Urinary bladder (tissue), 4 donors: ENCODE data around the gene ERP27. TPM values are rescaled to one million over a fixed set of nuclear protein-coding genes. Genes with fewer than 3 reads are reported as not detected.

ENCODE experiments used
- DNase-seq: peaks from one replicate; pipeline ENCODE4 v3.0.0-alpha.2; 2015; ENCODE audit errors: extremely low spot score
- H3K27ac ChIP-seq: one replicate; pipeline ENCODE4 v1.5.1; 2013; ENCODE audit warnings: low read depth, mild to moderate bottlenecking, moderate library complexity
- H3K36me3 ChIP-seq: one replicate; pipeline ENCODE4 v1.6.1; 2013; ENCODE audit warnings: mild to moderate bottlenecking, moderate library complexity; ENCODE audit not compliant: insufficient read depth
- H3K4me1 ChIP-seq: one replicate; pipeline ENCODE4 v1.6.1; 2013; ENCODE audit warnings: mild to moderate bottlenecking, moderate library complexity; ENCODE audit not compliant: insufficient read depth
- H3K4me3 ChIP-seq: one replicate; pipeline ENCODE4 v1.5.1; 2013; ENCODE audit warnings: low read depth, low read length
- WGBS: extraction: QIAGEN DNeasy Blood & Tissue Kit; methylation state at CpG from one replicate; pipeline ENCODE4 v1.1.7; 2013; 5-methylcytosine and 5-hydroxymethylcytosine counted together
- polyA plus RNA-seq: library from polyadenylated mRNA; stranded (reverse); fragments of 200-250 nt; gene quantifications from one replicate; pipeline ENCODE4 v1.2.3, GENCODE V29; 2013
- total RNA-seq: library from RNA; depleted of rRNA; stranded (reverse); fragments of >200 nt; gene quantifications from one replicate; pipeline ENCODE4 v1.2.3, GENCODE V29; 2014
- donor health status: healthy with polysubstance abuse.
- donor health status: healthy.

Gene ERP27
- total and polyA plus RNA-seq, 2 donors: 1.8 to 27.3 TPM

DNA sequence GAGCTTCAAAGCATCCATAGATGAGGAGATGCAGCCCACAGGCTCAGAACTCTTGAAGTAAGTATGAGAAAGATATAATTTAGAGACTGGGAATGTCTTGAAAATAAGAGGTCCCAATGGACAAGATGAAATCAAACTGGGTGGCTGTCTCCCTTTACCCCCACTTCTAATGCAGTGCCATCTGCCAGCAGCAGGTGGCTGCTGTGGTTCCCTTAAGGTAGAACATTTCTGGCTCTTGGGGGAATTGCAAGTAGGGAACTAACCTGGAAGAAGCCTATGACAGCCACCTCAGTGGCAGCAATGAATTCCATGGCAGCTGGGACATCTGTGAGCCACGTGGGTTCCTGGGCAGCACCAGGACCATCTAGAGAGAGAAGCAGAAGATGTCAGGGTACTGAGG lies 648 bp downstream of the ERP27 start:
- Histone ChIP-seq H3K36me3 (peaks cover 4% of the 10 kb centered on the region), H3K27ac (no peak overlapping the region), H3K4me1 (peaks cover 2% of the 10 kb centered on the region), H3K4me3 (no peak overlapping the region)
- WGBS: 85% methylated on average over 1 of the region's 1 CpG
- DNase-seq: no peak

DNA sequence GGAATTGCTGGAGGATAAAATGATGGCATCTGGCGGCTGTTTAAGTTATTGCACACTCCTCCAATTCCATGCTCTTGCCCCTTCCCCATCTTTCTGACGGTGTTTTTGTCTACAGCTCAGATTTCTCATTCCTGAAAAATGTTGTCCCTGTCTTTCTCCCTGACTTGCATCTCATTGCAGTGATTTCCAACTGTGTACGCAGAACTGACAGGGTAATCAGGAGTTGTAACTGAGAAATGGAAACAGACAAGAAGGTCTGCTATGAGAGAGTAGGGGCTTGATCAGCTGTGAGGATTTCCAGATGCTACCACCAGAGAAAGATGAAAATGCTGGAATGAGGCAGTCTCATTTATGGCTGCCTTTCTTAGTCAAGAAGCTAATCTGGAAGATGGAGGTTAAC lies 1.3 kb downstream of the ERP27 start:
- no peak overlapping the region for H3K27ac ChIP-seq
- DNase-seq: no peak
- peaks cover 4% of the 10 kb centered on the region for H3K36me3 ChIP-seq
- H3K4me1 ChIP-seq: peaks cover 2% of the 10 kb centered on the region
- WGBS: 87% methylated on average over 3 of the region's 3 CpGs
- H3K4me3 ChIP-seq: no peak overlapping the region

DNA sequence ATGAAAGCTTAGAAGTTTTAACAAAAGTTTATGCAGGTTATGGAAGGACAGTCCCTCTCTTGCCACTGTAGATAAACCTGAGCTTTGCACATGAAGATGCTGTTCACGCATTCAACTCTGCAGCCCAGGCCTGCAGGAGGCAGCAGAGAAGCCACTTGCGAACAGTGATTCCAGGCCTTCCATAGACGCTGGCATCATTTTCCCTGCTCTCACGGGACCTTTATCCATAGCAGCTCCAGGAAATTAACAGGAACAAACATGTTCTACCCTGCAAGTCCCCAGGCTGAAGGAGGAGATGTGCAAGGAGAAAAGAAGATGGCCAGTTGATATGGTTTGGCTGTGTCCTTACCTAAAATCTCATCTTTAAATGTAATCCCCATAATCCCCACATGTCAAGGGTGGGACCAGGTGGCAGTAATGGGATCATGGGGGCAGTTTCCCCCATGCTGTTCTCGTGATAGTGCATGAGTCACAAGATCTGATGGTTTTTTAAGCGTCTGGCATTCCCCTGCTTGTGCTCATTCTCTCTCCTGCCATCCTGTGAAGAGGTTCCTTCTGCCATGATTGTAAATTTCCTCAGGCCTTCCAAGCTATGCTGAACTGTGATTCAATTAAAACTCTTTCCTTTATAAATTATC lies 2.0 kb downstream of the ERP27 start:
- no peaks in the 10 kb centered on the region for H3K36me3 ChIP-seq
- 88% methylated on average over 6 of the region's 6 CpGs for WGBS
- no peak overlapping the region for H3K4me3 ChIP-seq
- no peak for DNase-seq
- no peak overlapping the region for H3K27ac ChIP-seq
- peaks cover 2% of the 10 kb centered on the region for H3K4me1 ChIP-seq

DNA sequence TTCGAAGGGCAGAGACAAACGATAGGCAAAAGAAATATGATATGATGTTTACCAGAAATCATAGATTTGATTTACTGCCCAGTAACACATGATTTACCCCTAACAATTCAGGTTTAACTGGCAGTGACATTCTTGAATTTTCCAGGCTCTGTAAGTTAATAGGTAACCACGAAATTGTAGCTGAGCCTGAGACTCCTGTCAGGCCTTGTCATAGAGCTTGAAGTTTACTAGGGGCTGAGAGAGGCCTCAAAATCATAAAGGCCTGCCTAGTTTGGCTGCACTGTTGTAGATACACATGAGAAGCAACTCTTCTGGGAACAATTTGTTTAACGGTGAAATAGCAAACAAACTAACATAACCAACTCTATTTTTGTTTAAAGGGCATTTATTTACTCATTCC lies 3.3 kb downstream of the ERP27 start:
- no peak for DNase-seq
- peak overlapping the region; percentile 29 for H3K27ac ChIP-seq
- WGBS: 52% methylated on average over 4 of the region's 4 CpGs
- peaks cover 2% of the 10 kb centered on the region for H3K4me1 ChIP-seq
- no peaks in the 10 kb centered on the region for H3K36me3 ChIP-seq
- no peak overlapping the region for H3K4me3 ChIP-seq

DNA sequence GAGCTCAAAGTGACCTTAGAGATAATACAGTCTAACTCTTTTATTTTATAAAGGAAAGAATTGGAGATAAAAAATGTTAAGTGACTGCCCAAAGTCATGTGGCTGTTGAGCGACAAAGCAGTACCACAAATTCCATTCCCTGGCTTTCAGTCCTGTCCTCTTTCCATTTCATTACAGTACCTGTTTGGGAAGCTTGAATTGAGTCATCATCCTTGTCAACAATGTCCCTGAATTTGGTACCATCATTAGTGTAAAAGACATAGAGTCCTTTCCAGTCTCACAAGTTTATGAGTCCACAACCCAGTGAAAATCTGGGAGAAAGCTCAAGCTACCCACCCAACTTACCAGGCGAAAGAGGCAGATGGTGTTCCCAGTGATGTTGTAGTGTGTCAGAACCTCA lies 3.8 kb downstream of the ERP27 start:
- 96% methylated on average over 2 of the region's 2 CpGs for WGBS

DNA sequence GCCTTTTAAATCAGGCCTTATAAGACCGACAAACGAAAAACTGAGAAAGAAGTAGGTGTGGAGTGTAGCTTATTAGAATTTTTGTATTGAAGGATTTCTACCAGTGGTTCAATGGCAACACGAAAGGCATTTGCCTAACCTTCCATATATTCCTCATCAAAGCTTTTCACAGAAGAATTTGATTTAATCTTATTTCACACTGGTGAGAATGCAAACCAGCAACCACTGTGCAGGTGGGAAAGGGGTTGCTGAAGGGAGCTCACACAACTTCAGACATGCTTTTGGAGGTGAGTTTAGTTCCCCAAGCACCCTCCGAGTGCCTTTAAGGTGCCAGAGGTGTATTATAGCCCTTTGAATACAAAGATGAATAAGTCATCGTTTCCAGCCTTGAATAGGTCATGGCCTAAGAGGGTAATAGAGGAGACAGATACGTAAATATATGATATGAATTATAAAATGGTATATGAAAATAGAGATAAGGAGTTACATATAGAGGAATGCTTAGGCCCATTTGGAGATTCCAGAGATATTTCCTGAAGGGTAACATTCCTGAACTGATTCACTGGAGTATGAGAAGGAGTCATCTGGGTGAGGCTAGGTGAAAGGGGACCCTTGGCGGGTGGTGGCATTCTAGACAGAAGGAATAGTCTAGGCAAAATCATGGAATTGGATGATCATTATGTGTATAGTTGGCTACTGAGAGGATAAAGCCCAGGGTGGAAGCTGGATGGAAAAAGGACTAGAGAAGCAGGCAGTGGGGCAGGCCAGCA lies 6.4 kb downstream of the ERP27 start:
- H3K27ac ChIP-seq: no peak overlapping the region
- 90% methylated on average over 7 of the region's 7 CpGs for WGBS
- H3K4me3 ChIP-seq: no peak overlapping the region
- H3K36me3 ChIP-seq: no peaks in the 10 kb centered on the region
- peaks cover 2% of the 10 kb centered on the region for H3K4me1 ChIP-seq
- DNase-seq: no peak

More for the DNA sequence above, 3.8 kb downstream of the ERP27 start:
- Histone ChIP-seq H3K36me3 (no peaks in the 10 kb centered on the region), H3K4me3 (no peak overlapping the region), H3K27ac (peak overlapping the region; percentile 29), H3K4me1 (peaks cover 2% of the 10 kb centered on the region)
- DNase-seq: no peak

DNA sequence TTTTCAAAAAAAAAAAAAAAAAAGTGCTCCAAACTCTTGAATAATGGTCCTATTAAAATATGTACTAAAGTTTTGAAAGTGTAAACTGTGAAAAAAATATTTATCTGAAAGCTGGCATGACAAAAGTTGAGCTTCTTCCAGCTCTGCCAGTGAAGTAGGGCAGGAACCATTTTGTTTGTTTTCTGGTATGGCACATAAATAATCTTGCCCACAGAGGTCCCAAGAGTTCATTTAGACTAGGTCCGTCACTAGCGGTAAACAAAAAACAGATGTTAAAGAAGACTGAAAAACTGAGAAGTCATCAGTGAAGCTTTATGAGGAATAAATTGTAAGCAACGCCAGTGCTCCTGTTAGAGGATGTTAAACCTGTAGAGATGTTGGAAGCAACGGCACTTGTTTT lies 7.0 kb downstream of the ERP27 start:
- 65% methylated on average over 4 of the region's 4 CpGs for WGBS
- no peak for DNase-seq
- peaks cover 2% of the 10 kb centered on the region for H3K4me1 ChIP-seq
- H3K27ac ChIP-seq: no peak overlapping the region
- H3K4me3 ChIP-seq: no peak overlapping the region
- no peaks in the 10 kb centered on the region for H3K36me3 ChIP-seq

DNA sequence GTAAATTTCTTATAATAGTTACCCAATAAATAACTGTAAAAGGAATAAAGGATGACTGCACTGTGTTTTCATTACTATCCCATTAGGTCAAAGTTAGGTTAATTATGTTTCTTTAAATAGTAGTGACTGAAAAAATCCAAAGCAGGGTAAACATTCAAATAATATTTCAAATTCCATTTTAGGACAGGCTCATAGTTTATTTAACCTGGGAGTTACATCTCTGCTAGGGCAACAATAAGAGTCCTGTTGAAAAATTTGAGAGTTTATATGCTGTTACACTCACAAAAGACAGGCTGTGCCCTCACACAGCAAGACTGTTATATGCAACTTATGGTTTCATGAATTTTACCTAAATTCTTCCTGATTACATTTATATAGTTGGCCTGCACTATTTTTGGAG lies 8.0 kb downstream of the ERP27 start:
- no peak for DNase-seq
- Histone ChIP-seq H3K27ac (no peak overlapping the region), H3K4me3 (no peak overlapping the region), H3K4me1 (no peaks in the 10 kb centered on the region), H3K36me3 (no peaks in the 10 kb centered on the region)

DNA sequence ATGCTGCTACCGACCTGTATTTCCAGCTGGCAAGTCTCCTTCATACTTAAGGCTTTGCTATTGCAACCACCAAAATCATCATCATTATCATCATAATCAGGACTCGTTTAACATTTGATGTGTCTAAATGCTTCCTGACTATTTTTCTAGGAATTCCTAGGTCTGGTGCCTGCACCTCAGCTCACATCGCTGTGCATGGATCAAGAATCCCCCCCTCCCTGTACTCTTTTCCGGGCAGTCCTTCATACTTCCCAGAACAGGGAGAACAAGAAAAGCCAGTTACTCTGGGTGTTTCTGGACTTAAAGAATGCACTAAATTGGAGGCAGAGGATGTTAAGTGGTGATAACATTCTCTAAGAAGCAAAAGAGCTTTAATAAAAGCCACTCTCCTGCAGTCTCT lies 9.4 kb downstream of the ERP27 start:
- H3K27ac ChIP-seq: no peak overlapping the region
- H3K4me1 ChIP-seq: no peaks in the 10 kb centered on the region
- no peaks in the 10 kb centered on the region for H3K36me3 ChIP-seq
- WGBS: 16% methylated on average over 4 of the region's 4 CpGs
- H3K4me3 ChIP-seq: no peak overlapping the region
- peak; percentile 89 for DNase-seq

DNA sequence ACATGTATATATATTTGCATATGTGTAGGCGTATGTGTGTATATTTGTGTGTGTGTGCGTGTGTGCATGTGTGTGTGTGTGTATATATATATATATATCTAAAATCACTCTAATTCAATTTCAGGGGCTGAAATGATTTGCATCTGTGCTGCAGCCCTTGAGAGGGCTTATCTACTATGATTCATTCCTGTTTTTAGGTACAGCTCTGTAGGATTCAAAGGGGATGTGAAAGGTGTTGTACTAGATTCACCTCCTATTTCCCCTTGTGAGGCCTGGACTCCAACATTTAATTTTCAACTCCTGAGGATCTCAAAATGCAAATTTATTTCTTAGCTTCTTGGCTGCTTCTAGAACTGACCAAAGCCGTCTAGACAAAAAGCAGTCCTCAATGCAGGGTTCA lies 11.1 kb downstream of the ERP27 start:
- DNase-seq: no peak
- H3K36me3 ChIP-seq: no peaks in the 10 kb centered on the region
- 86% methylated on average over 3 of the region's 3 CpGs for WGBS
- H3K4me1 ChIP-seq: no peaks in the 10 kb centered on the region
- H3K27ac ChIP-seq: no peak overlapping the region
- no peak overlapping the region for H3K4me3 ChIP-seq

DNA sequence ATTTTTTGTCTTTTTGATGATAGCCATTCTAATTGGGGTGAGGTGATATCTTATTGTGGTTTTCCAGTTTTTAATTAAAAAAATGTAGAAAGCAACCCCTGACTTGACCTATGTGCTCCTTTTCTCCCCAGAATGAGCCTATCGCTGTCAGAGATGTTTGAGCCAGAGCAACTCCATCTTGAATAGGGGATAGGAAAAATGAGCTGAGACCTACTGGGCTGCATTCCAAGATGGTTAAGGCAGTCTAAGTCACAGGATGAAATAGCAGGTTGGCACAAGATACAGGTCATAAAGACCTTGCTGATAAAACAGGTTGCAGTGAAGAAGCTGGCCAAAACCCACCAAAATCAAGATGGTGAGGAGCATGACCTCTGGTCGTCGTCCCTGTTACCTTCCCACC lies 13.8 kb downstream of the ERP27 start:
- no peaks in the 10 kb centered on the region for H3K36me3 ChIP-seq
- no peak overlapping the region for H3K4me3 ChIP-seq
- DNase-seq: no peak
- H3K4me1 ChIP-seq: no peaks in the 10 kb centered on the region
- H3K27ac ChIP-seq: no peak overlapping the region
- 87% methylated on average over 3 of the region's 3 CpGs for WGBS

DNA sequence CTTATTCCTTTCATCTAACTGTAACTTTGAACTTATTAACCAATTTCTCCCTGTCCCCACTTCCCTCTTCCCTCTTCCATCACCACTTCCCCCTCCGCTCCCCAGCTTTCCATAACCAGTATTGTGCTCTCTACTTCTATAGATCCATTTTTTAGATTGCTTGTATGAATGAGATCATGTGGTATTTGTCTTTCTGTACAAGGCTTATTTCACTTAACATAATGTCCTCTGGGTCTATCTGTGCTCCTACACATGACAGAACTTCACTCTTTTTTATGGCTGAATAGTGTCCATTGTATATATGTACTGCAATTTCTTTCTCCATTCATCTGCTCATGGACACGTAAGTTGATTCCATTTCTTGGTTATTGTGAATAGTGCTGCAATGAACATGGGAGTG lies 14.4 kb downstream of the ERP27 start:
- DNase-seq: no peak
- Histone ChIP-seq H3K4me3 (no peak overlapping the region), H3K36me3 (no peaks in the 10 kb centered on the region), H3K4me1 (no peaks in the 10 kb centered on the region), H3K27ac (no peak overlapping the region)
- WGBS: 98% methylated on average over 2 of the region's 2 CpGs

DNA sequence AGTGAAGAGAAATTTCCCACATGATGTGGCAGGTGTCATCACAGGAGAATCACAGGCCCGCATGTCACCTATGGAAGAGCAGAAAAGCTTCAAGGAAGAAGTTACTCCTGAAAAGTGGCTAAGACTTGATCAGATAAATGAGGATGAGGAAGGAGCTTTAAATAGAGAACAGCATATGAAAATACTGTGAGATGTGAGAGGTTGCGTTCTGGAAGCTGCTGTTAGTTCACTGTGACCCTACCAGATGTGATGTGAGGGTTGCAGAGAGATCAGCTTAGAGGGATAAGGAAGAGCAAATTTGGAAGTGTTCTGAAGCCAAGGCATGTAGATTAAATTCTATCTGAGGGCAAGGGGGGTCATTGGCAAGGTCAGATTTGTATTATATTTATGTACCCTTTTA lies 17.1 kb downstream of the ERP27 start:
- no peak overlapping the region for H3K4me3 ChIP-seq
- H3K27ac ChIP-seq: no peak overlapping the region
- DNase-seq: no peak
- 94% methylated on average over 2 of the region's 2 CpGs for WGBS
- no peaks in the 10 kb centered on the region for H3K4me1 ChIP-seq
- H3K36me3 ChIP-seq: no peaks in the 10 kb centered on the region

DNA sequence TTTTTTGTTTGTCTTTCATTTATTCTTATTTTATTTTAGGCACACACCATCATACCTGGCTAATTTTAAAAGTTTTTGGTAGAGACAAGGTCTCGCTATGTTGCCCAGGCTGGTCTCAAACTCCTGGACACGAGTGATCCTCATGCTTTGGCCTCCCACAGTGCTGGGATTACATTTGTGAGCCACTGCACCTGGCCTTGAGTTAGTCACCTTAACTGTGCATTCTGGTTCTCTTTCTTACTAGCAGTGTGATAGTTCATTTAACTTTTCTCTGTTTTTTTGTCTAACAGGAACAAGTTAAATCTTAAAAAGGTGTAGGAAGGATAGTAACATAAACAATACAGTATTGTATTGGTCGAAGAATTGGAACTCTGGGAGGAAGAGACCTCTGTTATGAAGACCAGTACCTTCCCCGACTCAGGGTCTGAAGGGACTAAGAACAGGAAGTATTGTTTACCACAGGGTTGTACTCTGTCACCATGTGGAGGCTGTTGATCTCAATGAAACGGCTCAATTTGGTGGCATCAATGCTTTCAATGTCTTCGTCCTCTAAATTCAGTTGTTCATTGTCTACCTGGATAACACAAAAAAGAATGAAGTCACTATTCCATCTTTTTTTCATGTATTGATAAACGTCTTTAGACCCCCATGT lies 17.7 kb downstream of the ERP27 start:
- no peaks in the 10 kb centered on the region for H3K36me3 ChIP-seq
- 78% methylated on average over 7 of the region's 7 CpGs for WGBS

More for the DNA sequence above, 17.7 kb downstream of the ERP27 start:
- DNase-seq: no peak
- no peak overlapping the region for H3K27ac ChIP-seq
- H3K4me3 ChIP-seq: no peak overlapping the region
- H3K4me1 ChIP-seq: no peaks in the 10 kb centered on the region
